GM12864 (cell line): ENCODE measurements around the gene AGPAT3.

Experiments
- DNase-seq: peaks from one replicate; pipeline ENCODE4 v3.0.0-alpha.2; 2011; ENCODE audit warnings: low read depth
- H3K4me3 ChIP-seq: 2 replicates; pipeline ENCODE4 v1.5.1; 2011; ENCODE audit warnings: mild to moderate bottlenecking, low read depth, low read length, control low read depth
- CTCF ChIP-seq: IDR thresholded peaks from 2 replicates; pipeline ENCODE4 v1.5.1; 2011; ENCODE audit warnings: low read depth, mild to moderate bottlenecking, moderate library complexity, low read length, control low read depth, inconsistent platforms; ENCODE audit errors: missing control alignments

Gene AGPAT3

GRCh38 chr21:43909741-43910400 is 44.8 kb downstream of the AGPAT3 start:
- TF ChIP-seq CTCF = no peak
- no peak overlapping the region for H3K4me3 ChIP-seq
- no peak for DNase-seq

GRCh38 chr21:43910460-43910859 is 45.4 kb downstream of the AGPAT3 start:
- TF ChIP-seq CTCF = no peak
- DNase-seq = no peak
- no peak overlapping the region for H3K4me3 ChIP-seq

- TF ChIP-seq CTCF = no peak
- DNase-seq = no peak
- no peak overlapping the region for H3K4me3 ChIP-seq
These were observed 46.3 kb downstream of the AGPAT3 start for GRCh38 chr21:43911015-43911934.

GRCh38 chr21:43911935-43912487 is 47.0 kb downstream of the AGPAT3 start:
- TF ChIP-seq CTCF = no peak
- no peak overlapping the region for H3K4me3 ChIP-seq
- no peak for DNase-seq

- DNase-seq = no peak
- no peak overlapping the region for H3K4me3 ChIP-seq
- TF ChIP-seq CTCF = no peak
These were observed 47.5 kb downstream of the AGPAT3 start for GRCh38 chr21:43912500-43912899.

GRCh38 chr21:43912910-43913309 is 47.9 kb downstream of the AGPAT3 start:
- no peak overlapping the region for H3K4me3 ChIP-seq
- no peak for TF ChIP-seq CTCF
- no peak for DNase-seq

- DNase-seq = no peak
These were observed 48.9 kb downstream of the AGPAT3 start for GRCh38 chr21:43913928-43914327.

More at GRCh38 chr21:43913928-43914327, 48.9 kb downstream of the AGPAT3 start:
- no peak for TF ChIP-seq CTCF
- H3K4me3 ChIP-seq = no peak overlapping the region
